H1 (cell line): ENCODE results near the gene NEDD4. TPM values are rescaled to one million over a fixed set of nuclear protein-coding genes. Genes with fewer than 3 reads are reported as not detected.

Experiments used
- CTCF ChIA-PET: fragments of 300-600 bp; sonication (Branson Sonifier 250); formaldehyde crosslinking; loops from one replicate; lab custom pipeline; 2021; ENCODE audit not compliant: partially characterized antibody; lab: Charles Lee
- POLR2A ChIA-PET: fragments of 300-600 bp; sonication (Branson Sonifier 250); formaldehyde crosslinking; loops from one replicate; lab custom pipeline; 2021; ENCODE audit warnings: inconsistent platforms; ENCODE audit not compliant: partially characterized antibody; lab: Charles Lee
- DNase-seq, 2 experiments: peaks; one replicate each; pipeline versions ENCODE4 v3.0.0 to v3.0.0-alpha.2; 2010 to 2022; ENCODE audit warnings: low spot score in 2 of 2, low read depth in 1 of 2, mixed read lengths in 1 of 2
- FAIRE-seq: peaks from 2 replicates; lab custom pipeline; 2011; peaks lifted over from hg19 to GRCh38; lab: Jason Lieb, UNC
- H2AFZ ChIP-seq: 2 replicates; pipeline ENCODE4 v1.8.1; 2012; ENCODE audit warnings: low read length, inconsistent platforms
- H2AK5ac ChIP-seq: 2 replicates; pipeline ENCODE4 v1.6.1; 2013; ENCODE audit warnings: low read depth, low read length
- H2BK120ac ChIP-seq: replicated peaks from 2 replicates; pipeline ENCODE3; 2013; ENCODE audit warnings: low read depth, low read length, inconsistent platforms
- H2BK12ac ChIP-seq: 2 replicates; pipeline ENCODE4 v1.6.1; 2013; ENCODE audit warnings: low read depth, low read length
- H2BK15ac ChIP-seq: 2 replicates; pipeline ENCODE4 v1.6.1; 2013; ENCODE audit warnings: low read length
- H2BK20ac ChIP-seq: 2 replicates; pipeline ENCODE4 v1.6.1; 2013; ENCODE audit warnings: low read length
- H2BK5ac ChIP-seq: 2 replicates; pipeline ENCODE4 v1.6.1; 2013; ENCODE audit warnings: low read depth, low read length
- H3K14ac ChIP-seq: 2 replicates; pipeline ENCODE4 v1.6.1; 2013; ENCODE audit warnings: inconsistent platforms; ENCODE audit not compliant: insufficient read length
- H3K18ac ChIP-seq: 2 replicates; pipeline ENCODE4 v1.6.1; 2013; ENCODE audit warnings: low read length; ENCODE audit errors: extremely low read depth
- H3K23ac ChIP-seq: 2 replicates; pipeline ENCODE4 v1.6.1; 2013; ENCODE audit warnings: inconsistent platforms; ENCODE audit not compliant: insufficient read length
- H3K23me2 ChIP-seq: 2 replicates; pipeline ENCODE4 v1.6.1; 2013; ENCODE audit warnings: low read depth, low read length
- H3K27ac ChIP-seq: 2 replicates; pipeline ENCODE4 v1.6.1; 2011; ENCODE audit warnings: low read depth, low read length, inconsistent platforms
- H3K27me3 ChIP-seq, 4 experiments: replicated peaks in 1 of 4; 1 replicate in 1 of 4; 2 replicates in 3 of 4; pipeline versions ENCODE4 v1.6.1 to v1.8.1; 2011 to 2013; ENCODE audit warnings: low read length in 3 of 4, mild to moderate bottlenecking in 3 of 4, inconsistent platforms in 2 of 4, mixed read lengths in 2 of 4, moderate library complexity in 1 of 4; ENCODE audit not compliant: control insufficient read depth in 3 of 4, insufficient read depth in 3 of 4; ENCODE audit errors: extremely low read depth in 1 of 4
- H3K36me3 ChIP-seq, 4 experiments: 2 replicates each; pipeline versions ENCODE4 v1.6.1 to v1.8.1; 2011 to 2013; ENCODE audit warnings: mild to moderate bottlenecking in 4 of 4, low read length in 3 of 4, moderate library complexity in 2 of 4, control low read depth in 1 of 4, inconsistent platforms in 1 of 4; ENCODE audit not compliant: insufficient read depth in 4 of 4, control insufficient read depth in 2 of 4
- H3K4ac ChIP-seq: replicated peaks from 2 replicates; pipeline ENCODE3; 2013; ENCODE audit warnings: low read length, low read depth, mixed read lengths, inconsistent platforms; ENCODE audit not compliant: insufficient read length
- H3K4me1 ChIP-seq, 4 experiments: replicated peaks in 1 of 4; 1 replicate in 1 of 4; 2 replicates in 3 of 4; pipeline versions ENCODE4 v1.6.1 to v1.8.1; 2011 to 2013; ENCODE audit warnings: low read length in 3 of 4, inconsistent platforms in 2 of 4, mixed read lengths in 1 of 4; ENCODE audit not compliant: insufficient read depth in 4 of 4, control insufficient read depth in 3 of 4
- H3K4me2 ChIP-seq, 2 experiments: 2 replicates each; pipeline versions ENCODE4 v1.6.1 to v1.8.1; 2011 to 2013; ENCODE audit warnings: low read depth in 2 of 2, low read length in 2 of 2, control low read depth in 1 of 2, inconsistent platforms in 1 of 2, mild to moderate bottlenecking in 1 of 2; ENCODE audit not compliant: insufficient read depth in 1 of 2
- H3K4me3 ChIP-seq, 4 experiments: fragments of 200-600, 300-600 bp in 1 of 4; sonication (generic), shearing (Covaris generic), sonication (Bioruptor Twin) in 1 of 4; 2 replicates each; pipeline versions ENCODE4 v1.5.1 to v1.8.1; 2011 to 2016; ENCODE audit warnings: low read length in 4 of 4, low read depth in 3 of 4, control low read depth in 2 of 4, inconsistent platforms in 2 of 4, mild to moderate bottlenecking in 2 of 4, mixed read lengths in 1 of 4, moderate library complexity in 1 of 4; ENCODE audit not compliant: insufficient read depth in 2 of 4; ENCODE audit errors: extremely low read depth in 1 of 4
- H3K56ac ChIP-seq: replicated peaks from 2 replicates; pipeline ENCODE3; 2013; ENCODE audit warnings: low read depth, mild to moderate bottlenecking, mixed read lengths, low read length, inconsistent platforms; ENCODE audit not compliant: insufficient read length
- H3K79me1 ChIP-seq: 2 replicates; pipeline ENCODE4 v1.6.1; 2013; ENCODE audit warnings: low read depth, low read length, control low read depth
- H3K79me2 ChIP-seq, 2 experiments: 2 replicates each; pipeline versions ENCODE4 v1.6.1 to v1.8.1; 2012 to 2013; ENCODE audit warnings: low read length in 2 of 2, mild to moderate bottlenecking in 2 of 2, inconsistent platforms in 1 of 2; ENCODE audit not compliant: insufficient read depth in 2 of 2, control insufficient read depth in 1 of 2
- H3K9ac ChIP-seq, 4 experiments: replicated peaks in 1 of 4; 1 replicate in 1 of 4; 2 replicates in 3 of 4; pipeline versions ENCODE4 v1.6.1 to v1.8.1; 2011 to 2013; ENCODE audit warnings: low read depth in 3 of 4, low read length in 3 of 4, control low read depth in 2 of 4, mild to moderate bottlenecking in 2 of 4, moderate library complexity in 2 of 4, inconsistent platforms in 1 of 4; ENCODE audit errors: extremely low read depth in 1 of 4
- H3K9me3 ChIP-seq, 2 experiments: 2 replicates each; pipeline versions ENCODE4 v1.6.1 to v1.8.1; 2012 to 2013; ENCODE audit warnings: mild to moderate bottlenecking in 2 of 2, moderate library complexity in 2 of 2, control low read depth in 1 of 2, inconsistent platforms in 1 of 2, low read depth in 1 of 2, low read length in 1 of 2, mixed read lengths in 1 of 2; ENCODE audit not compliant: insufficient read depth in 2 of 2
- H4K20me1 ChIP-seq, 2 experiments: replicated peaks in 1 of 2; 2 replicates each; pipeline versions ENCODE3 to v1.8.1; 2011 to 2013; ENCODE audit warnings: inconsistent platforms in 2 of 2, low read length in 2 of 2, mild to moderate bottlenecking in 1 of 2; ENCODE audit not compliant: insufficient read depth in 2 of 2, control insufficient read depth in 1 of 2
- H4K5ac ChIP-seq: 2 replicates; pipeline ENCODE4 v1.6.1; 2013; ENCODE audit warnings: low read length, low read depth, mixed read lengths, inconsistent platforms; ENCODE audit not compliant: insufficient read length
- H4K8ac ChIP-seq: 2 replicates; pipeline ENCODE4 v1.8.0; 2013; ENCODE audit warnings: mild to moderate bottlenecking, moderate library complexity, low read length, inconsistent platforms; ENCODE audit not compliant: insufficient read depth; ENCODE audit errors: extremely low read depth
- H4K91ac ChIP-seq: replicated peaks from 2 replicates; pipeline ENCODE3; 2013; ENCODE audit warnings: low read length, mixed read lengths, inconsistent platforms; ENCODE audit not compliant: insufficient read length
- CTBP2 ChIP-seq: IDR thresholded peaks from 2 replicates; pipeline ENCODE4 v1.7.0; 2011; ENCODE audit warnings: borderline replicate concordance, mild to moderate bottlenecking, moderate library complexity, mixed read lengths, low read length; ENCODE audit not compliant: insufficient read depth, insufficient read length
- CTCF ChIP-seq, 3 experiments: IDR thresholded peaks; 1 replicate in 2 of 3; 2 replicates in 1 of 3; pipeline versions ENCODE4 v1.5.1 to v1.6.1; 2011; ENCODE audit warnings: low read length in 3 of 3, mild to moderate bottlenecking in 3 of 3, inconsistent platforms in 2 of 3, low read depth in 1 of 3, moderate library complexity in 1 of 3; ENCODE audit not compliant: insufficient read depth in 1 of 3; ENCODE audit errors: control extremely low read depth in 1 of 3
- GTF2F1 ChIP-seq: IDR thresholded peaks from 2 replicates; pipeline ENCODE4 v1.6.1; 2012; ENCODE audit warnings: low read depth, low read length, improper control_type of control experiment, borderline replicate concordance
- RBBP5 ChIP-seq: IDR thresholded peaks from 2 replicates; pipeline ENCODE4 v1.7.1; 2012; ENCODE audit warnings: low read depth, mild to moderate bottlenecking, inconsistent platforms, low read length, moderate library complexity, borderline replicate concordance
- WGBS, 2 experiments: shearing (Covaris generic) in 1 of 2; methylation state at CpG; one replicate each; pipeline versions ENCODE4 v1.1.6 to v1.1.7; 2013 to 2015; ENCODE audit warnings: low lambda C conversion rate in 2 of 2, mixed read lengths in 2 of 2, inconsistent platforms in 1 of 2, low coverage in 1 of 2, missing lambda C conversion rate in 1 of 2; ENCODE audit not compliant: insufficient replicate concordance in 2 of 2, insufficient coverage in 1 of 2, insufficient read length in 1 of 2; ENCODE audit errors: extremely low coverage in 1 of 2, missing lambda C conversion rate in 1 of 2; 5-methylcytosine and 5-hydroxymethylcytosine counted together
- polyA plus RNA-seq, 7 experiments: library from polyadenylated mRNA; depleted of rRNA in 3 of 7; stranded (reverse) in 5 of 7; unstranded in 2 of 7; fragments of >200 nt in 5 of 7; fragments of 200-250 nt in 2 of 7; gene quantifications; 1 replicate in 5 of 7; 2 replicates in 1 of 7; 4 replicates in 1 of 7; pipeline versions ENCODE4 v1.2.1 to v1.2.3, GENCODE V29; 2011 to 2013; ENCODE audit warnings: missing spikeins in 2 of 7, mixed read lengths in 2 of 7
- total RNA-seq: library from RNA; stranded (reverse); fragmentation: NEBNext Ultra II Directional; extraction: Animal tissue kit (Norgen Biotek cat#: 25700); gene quantifications from 2 replicates; pipeline ENCODE4 v1.2.1, GENCODE V29; 2021

Gene NEDD4
- total and polyA plus RNA-seq, 2 of the 8 experiments (the other 6 are each of a cell fraction or from before 2014, with no cell fraction given) = 0.95 to 3.9 TPM

DNA sequence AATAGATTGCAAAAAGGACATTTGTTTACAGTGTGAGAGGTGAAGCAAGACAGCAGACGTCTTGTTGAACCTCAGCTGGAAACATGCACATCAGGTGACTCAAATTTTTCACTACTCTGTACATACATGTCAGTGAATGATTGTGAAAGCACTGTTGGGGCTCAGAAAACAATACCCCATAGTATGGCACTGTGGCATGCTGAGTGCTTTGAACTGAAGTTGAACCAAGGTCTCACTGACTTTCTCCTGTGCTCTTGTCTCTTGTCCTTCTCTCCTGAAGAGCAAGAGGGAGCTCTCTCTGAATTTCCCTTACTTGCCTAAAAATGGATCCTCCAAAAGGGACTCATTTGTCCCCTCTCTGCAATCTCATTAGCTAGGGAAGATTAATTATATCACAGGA is 24.5 kb upstream of the NEDD4 start:
- H3K79me2 ChIP-seq = no peaks in the 10 kb centered on the region
- H3K9ac ChIP-seq = no peak overlapping the region
- H4K91ac ChIP-seq = no peak overlapping the region
- TF ChIP-seq CTCF (IDR thresholded peaks at IDR 0.05; ENCODE audit: control extremely low read depth in 1 of 3, insufficient read depth in 1 of 3, low read depth in 1 of 3, low read length in 3 of 3) (peak in 2 of 3 experiments; percentile 11 to 49; a peak in 2 of 4 replicates), GTF2F1 (no peak), RBBP5 (no peak), CTBP2 (no peak)
- TF ChIP-seq, all 59 proteins: peak for 1
- H3K4me2 ChIP-seq = no peak overlapping the region
- H2BK120ac ChIP-seq = no peak overlapping the region
- H3K27ac ChIP-seq = no peak overlapping the region
- H4K20me1 ChIP-seq = no peaks in the 10 kb centered on the region
- H2AK5ac ChIP-seq = no peak overlapping the region
- FAIRE-seq = no peak
- H3K9me3 ChIP-seq = peaks cover 3 to 9% of the 10 kb centered on the region in 2 experiments; a peak in 3 of 4 replicates
- H3K18ac ChIP-seq = no peak overlapping the region
- no peak overlapping the region for H3K14ac ChIP-seq
- H3K4me3 ChIP-seq = no peak overlapping the region
- H2BK5ac ChIP-seq = no peak overlapping the region
- H3K23me2 ChIP-seq = no peaks in the 10 kb centered on the region
- H4K5ac ChIP-seq = no peak overlapping the region
- H3K27me3 ChIP-seq = no peaks in the 10 kb centered on the region
- POLR2A ChIA-PET = interaction anchor here (0.7 kb wide), 1 partner anchor 26 kb away, joined by 3 read pairs; no protein-coding TSS in a partner anchor
- H3K79me1 ChIP-seq = no peaks in the 10 kb centered on the region
- H2BK15ac ChIP-seq = no peak overlapping the region
- no peak overlapping the region for H4K8ac ChIP-seq
- H2AFZ ChIP-seq = no peak overlapping the region
- H3K23ac ChIP-seq = no peak overlapping the region
- DNase-seq = no peak
- CTCF ChIA-PET = interaction anchor here (0.6 to 2.1 kb wide), 15 partner anchors 9 to 1571 kb away, joined by 3 to 6 read pairs (median 3); partner anchors contain the start of gene NEDD4
- H3K4me1 ChIP-seq = no peaks in the 10 kb centered on the region
- 87% methylated on average over 1 of the region's 1 CpG; no CpG with 5 or more reads in 1 of the 2 experiments for WGBS, 2 experiments
- no peak overlapping the region for H3K4ac ChIP-seq
- no peak overlapping the region for H2BK12ac ChIP-seq
- H3K36me3 ChIP-seq = no peaks in the 10 kb centered on the region
- H2BK20ac ChIP-seq = no peak overlapping the region
- H3K56ac ChIP-seq = no peak overlapping the region
